Measurements from ENCODE around the gene LILRA5. TPM values are rescaled to one million over a fixed set of nuclear protein-coding genes. Genes with fewer than 3 reads are reported as not detected.

Gene LILRA5
- total and polyA plus RNA-seq, 10 of the 15 experiments (the other 5 are each of a cell fraction or from before 2014, with no cell fraction given), result 0.05 to 1.2 (median 0.36) TPM; not detected in 4

GRCh38 chr19:54311486-54311885 is 1.5 kb downstream of the LILRA5 start:
- ChIA-PET SMC1A (ENCODE audit: uncharacterized antibody, unreplicated experiment) (interaction anchor here (1.9 kb wide), 1 partner anchor 45 kb away, joined by 4 read pairs; no protein-coding TSS in a partner anchor), CTCF (interaction anchor here (0.6 to 1.8 kb wide), 2 partner anchors 65 to 80 kb away, joined by 3 to 4 read pairs; no protein-coding TSS in a partner anchor), RAD21 (ENCODE audit: unreplicated experiment) (no interaction called here), POLR2A (interaction anchor here (0.5 to 0.6 kb wide), 2 partner anchors 34 to 111 kb away, joined by 3 to 4 read pairs; partner anchors contain the start of gene RPS9)
- Histone ChIP-seq H3K9me3 (replicated peaks; ENCODE audit: control insufficient read depth, insufficient read depth, low read length) (no peaks in the 10 kb centered on the region), H3K79me2 (ENCODE audit: control insufficient read depth, insufficient read depth, low read length) (no peaks in the 10 kb centered on the region), H3K9ac (ENCODE audit: control insufficient read depth, insufficient read depth, low read length) (no peak overlapping the region), H3K27me3 (replicated peaks in 1 of 2; ENCODE audit: control insufficient read depth in 2 of 2, insufficient read depth in 2 of 2, low read length in 1 of 2) (no peaks in the 10 kb centered on the region; a peak in 1 of 4 replicates), H3K36me3 (ENCODE audit: control insufficient read depth in 2 of 2, insufficient read depth in 2 of 2, low read length in 1 of 2) (no peaks in the 10 kb centered on the region), H3K27ac (ENCODE audit: control insufficient read depth, insufficient read depth) (no peak overlapping the region), H4K20me1 (ENCODE audit: control insufficient read depth, insufficient read depth) (no peaks in the 10 kb centered on the region), H3K4me2 (ENCODE audit: control insufficient read depth, insufficient read depth) (no peak overlapping the region), H2AFZ (ENCODE audit: control insufficient read depth, low read depth, low read length) (no peak overlapping the region), H3K4me1 (ENCODE audit: control insufficient read depth, insufficient read depth, low read length) (no peaks in the 10 kb centered on the region), H3K4me3 (no peak overlapping the region)
- in situ Hi-C loops (cut with MboI), result no loop called here
- peak; percentile 21; the same call in 1 of the 3 replicates for ATAC-seq
- intact Hi-C loops (cut with micrococcal nuclease; ENCODE audit: unreplicated experiment), result no loop called here
- WGBS (ENCODE audit: insufficient coverage, insufficient replicate concordance, low lambda C conversion rate, missing lambda C conversion rate), result 28% methylated on average over 5 of the region's 5 CpGs
- DNase-seq (ENCODE audit: low read depth, low spot score), result no peak
- TF ChIP-seq KAT2A (conservative IDR thresholded peaks at IDR 0.05; ENCODE audit: control insufficient read depth, low read depth, low read length), result no peak
- no TSS peak for BruUV-seq (replicated peaks)
- no peak for FAIRE-seq

GRCh38 chr19:54310543-54310942 is 2.4 kb downstream of the LILRA5 start:
- no peaks in the 10 kb centered on the region for H4K20me1 ChIP-seq (ENCODE audit: control insufficient read depth, insufficient read depth)
- ChIA-PET POLR2A (interaction anchor here (0.6 kb wide), 1 partner anchor 35 kb away, joined by 4 read pairs; no protein-coding TSS in a partner anchor), CTCF (no interaction called here), SMC1A (ENCODE audit: uncharacterized antibody, unreplicated experiment) (interaction anchor here (1.0 kb wide), 1 partner anchor 40 kb away, joined by 3 read pairs; no protein-coding TSS in a partner anchor), RAD21 (ENCODE audit: unreplicated experiment) (no interaction called here)
- H3K4me3 ChIP-seq, result no peak overlapping the region
- ATAC-seq, result no peak
- no peaks in the 10 kb centered on the region; a peak in 1 of 4 replicates for H3K27me3 ChIP-seq (replicated peaks in 1 of 2; ENCODE audit: control insufficient read depth in 2 of 2, insufficient read depth in 2 of 2, low read length in 1 of 2)
- no peak overlapping the region for H2AFZ ChIP-seq (ENCODE audit: control insufficient read depth, low read depth, low read length)
- H3K36me3 ChIP-seq (ENCODE audit: control insufficient read depth in 2 of 2, insufficient read depth in 2 of 2, low read length in 1 of 2), result no peaks in the 10 kb centered on the region
- H3K9ac ChIP-seq (ENCODE audit: control insufficient read depth, insufficient read depth, low read length), result no peak overlapping the region
- WGBS (ENCODE audit: insufficient coverage, insufficient replicate concordance, low lambda C conversion rate, missing lambda C conversion rate), result 38% methylated on average over 4 of the region's 5 CpGs
- in situ Hi-C loops (cut with MboI), result no loop called here
- intact Hi-C loops (cut with micrococcal nuclease; ENCODE audit: unreplicated experiment), result no loop called here
- H3K9me3 ChIP-seq (replicated peaks; ENCODE audit: control insufficient read depth, insufficient read depth, low read length), result no peaks in the 10 kb centered on the region
- H3K4me2 ChIP-seq (ENCODE audit: control insufficient read depth, insufficient read depth), result no peak overlapping the region
- no peak for FAIRE-seq
- no peak for TF ChIP-seq POLR2AphosphoS2 (IDR thresholded peaks at IDR 0.05; ENCODE audit: low read depth, low read length)
- no peak for TF ChIP-seq BCL11A (IDR thresholded peaks at IDR 0.05; ENCODE audit: low read depth, low read length)
- TF ChIP-seq NR2C1 (IDR thresholded peaks at IDR 0.05), result no peak
- TF ChIP-seq IKZF1 (conservative IDR thresholded peaks at IDR 0.05), result no peak
- no peak for TF ChIP-seq SKIL (IDR thresholded peaks at IDR 0.05; ENCODE audit: low read depth, poor library complexity, severe bottlenecking)
- no peak for TF ChIP-seq HDAC6 (IDR thresholded peaks at IDR 0.05; ENCODE audit: unreplicated experiment)
- TF ChIP-seq E2F8 (IDR thresholded peaks at IDR 0.05; ENCODE audit: low read depth, partially characterized antibody), result no peak
- TF ChIP-seq MXI1 (IDR thresholded peaks at IDR 0.05; ENCODE audit: low read depth, low read length), result no peak
- DNase-seq (ENCODE audit: low read depth, low spot score), result no peak
- H3K4me1 ChIP-seq (ENCODE audit: control insufficient read depth, insufficient read depth, low read length), result no peaks in the 10 kb centered on the region
- H3K27ac ChIP-seq (ENCODE audit: control insufficient read depth, insufficient read depth), result no peak overlapping the region
- no TSS peak for BruUV-seq (replicated peaks)
- H3K79me2 ChIP-seq (ENCODE audit: control insufficient read depth, insufficient read depth, low read length), result no peaks in the 10 kb centered on the region
